ENCODE measurements around the gene ADPRHL1.

ADPRHL1 gene

GRCh38 chr13:113489549-113490495 lies 36.5 kb upstream of the ADPRHL1 start:
- in situ Hi-C loops (cut with HindIII; ENCODE audit: low sequenced_read_pairs): loop anchor here (5.0 kb wide), 1 partner anchor 48 kb away; no protein-coding TSS in a partner anchor
- H3K4me3 ChIP-seq (ENCODE audit: low read depth, low read length): peak overlapping the region; percentile 83
- TF ChIP-seq CTCF (IDR thresholded peaks at IDR 0.05; ENCODE audit: low read depth, low read length, missing control alignments): no peak
- DNase-seq (ENCODE audit: low read depth): no peak

- DNase-seq (ENCODE audit: low read depth): no peak
- H3K4me3 ChIP-seq (ENCODE audit: low read depth, low read length): peak overlapping the region; percentile 83
- TF ChIP-seq CTCF (IDR thresholded peaks at IDR 0.05; ENCODE audit: low read depth, low read length, missing control alignments): no peak
- in situ Hi-C loops (cut with HindIII; ENCODE audit: low sequenced_read_pairs): loop anchor here (5.0 kb wide), 1 partner anchor 47 kb away; no protein-coding TSS in a partner anchor
Observed at GRCh38 chr13:113489171-113489548, 35.9 kb upstream of the ADPRHL1 start.

GRCh38 chr13:113488283-113488682 lies 35.0 kb upstream of the ADPRHL1 start:
- TF ChIP-seq CTCF (IDR thresholded peaks at IDR 0.05; ENCODE audit: low read depth, low read length, missing control alignments): no peak
- DNase-seq (ENCODE audit: low read depth): no peak
- in situ Hi-C loops (cut with HindIII; ENCODE audit: low sequenced_read_pairs): loop anchor here (5.0 kb wide), 1 partner anchor 46 kb away; no protein-coding TSS in a partner anchor
- no peak overlapping the region for H3K4me3 ChIP-seq (ENCODE audit: low read depth, low read length)

- TF ChIP-seq CTCF (IDR thresholded peaks at IDR 0.05; ENCODE audit: low read depth, low read length, missing control alignments): no peak
- no peak for DNase-seq (ENCODE audit: low read depth)
- in situ Hi-C loops (cut with HindIII; ENCODE audit: low sequenced_read_pairs): loop anchor here (5.0 kb wide), 1 partner anchor 44 kb away; no protein-coding TSS in a partner anchor
- no peak overlapping the region for H3K4me3 ChIP-seq (ENCODE audit: low read depth, low read length)
Observed at GRCh38 chr13:113486698-113487097, 33.4 kb upstream of the ADPRHL1 start.

GRCh38 chr13:113485545-113485944 lies 32.3 kb upstream of the ADPRHL1 start:
- in situ Hi-C loops (cut with HindIII; ENCODE audit: low sequenced_read_pairs): loop anchor here (5.0 kb wide), 1 partner anchor 43 kb away; no protein-coding TSS in a partner anchor
- TF ChIP-seq CTCF (IDR thresholded peaks at IDR 0.05; ENCODE audit: low read depth, low read length, missing control alignments): no peak
- DNase-seq (ENCODE audit: low read depth): no peak
- H3K4me3 ChIP-seq (ENCODE audit: low read depth, low read length): no peak overlapping the region

- no peak overlapping the region for H3K4me3 ChIP-seq (ENCODE audit: low read depth, low read length)
- DNase-seq (ENCODE audit: low read depth): no peak
- no peak for TF ChIP-seq CTCF (IDR thresholded peaks at IDR 0.05; ENCODE audit: low read depth, low read length, missing control alignments)
- in situ Hi-C loops (cut with HindIII; ENCODE audit: low sequenced_read_pairs): no loop called here
Observed at GRCh38 chr13:113483504-113484293, 30.4 kb upstream of the ADPRHL1 start.

Measured in astrocyte of the cerebellum (primary cell).